ENCODE data around the gene WSB1.
A peak's percentile ranks its signal among the peaks of the same experiment; 100 is the strongest.
"Not testable (repeated sequence)": the region's sequence is repeated elsewhere in the genome, so short reads cannot be mapped to it uniquely, and the experiment has no call there.

Gene WSB1

DNA sequence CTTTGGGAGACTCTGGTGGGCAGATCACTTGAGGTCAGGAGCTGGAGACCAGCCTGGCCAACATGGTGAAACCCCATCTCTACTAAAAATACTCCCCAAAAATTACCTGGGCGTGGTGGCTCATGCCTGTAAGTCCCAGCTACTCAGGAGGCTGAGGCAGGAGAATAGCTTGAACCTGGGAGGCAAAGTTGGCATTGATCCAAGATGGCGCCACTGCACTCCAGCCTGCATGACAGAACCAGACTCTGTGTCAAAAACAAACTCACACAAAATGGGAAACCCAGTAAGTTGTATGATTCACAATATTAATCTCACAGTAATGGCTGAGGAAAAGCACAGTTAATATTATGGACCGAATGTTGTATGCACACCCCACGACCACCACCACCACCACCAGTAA, 24.3 kb downstream of the WSB1 start:
- DNase-seq: no peak

GRCh38 chr17:27318633-27319032, 24.7 kb downstream of the WSB1 start:
- DNase-seq: no peak

GRCh38 chr17:27319541-27320221, 25.8 kb downstream of the WSB1 start:
- DNase-seq: peak; percentile 12

- no peak for DNase-seq
Observed at GRCh38 chr17:27320222-27320560, 26.3 kb downstream of the WSB1 start.

DNA sequence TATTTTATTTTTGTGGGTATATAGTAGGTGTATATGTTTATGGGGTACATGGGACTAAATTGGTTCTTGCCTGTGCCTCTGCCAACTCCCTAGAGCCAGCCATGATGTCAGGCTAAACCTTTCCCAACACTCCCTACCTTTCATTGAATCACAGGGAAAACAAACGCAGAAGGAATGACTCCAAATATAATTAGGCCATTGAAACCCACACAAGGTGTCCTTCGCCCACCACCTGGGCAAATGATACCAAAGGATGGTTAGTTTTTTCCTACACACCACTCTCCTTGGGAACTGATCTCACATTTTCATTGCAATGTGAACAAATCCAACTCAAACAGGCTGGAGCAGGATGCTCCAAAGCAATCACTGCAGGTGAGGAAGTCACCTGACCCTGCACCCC, 27.5 kb downstream of the WSB1 start:
- DNase-seq: no peak

DNA sequence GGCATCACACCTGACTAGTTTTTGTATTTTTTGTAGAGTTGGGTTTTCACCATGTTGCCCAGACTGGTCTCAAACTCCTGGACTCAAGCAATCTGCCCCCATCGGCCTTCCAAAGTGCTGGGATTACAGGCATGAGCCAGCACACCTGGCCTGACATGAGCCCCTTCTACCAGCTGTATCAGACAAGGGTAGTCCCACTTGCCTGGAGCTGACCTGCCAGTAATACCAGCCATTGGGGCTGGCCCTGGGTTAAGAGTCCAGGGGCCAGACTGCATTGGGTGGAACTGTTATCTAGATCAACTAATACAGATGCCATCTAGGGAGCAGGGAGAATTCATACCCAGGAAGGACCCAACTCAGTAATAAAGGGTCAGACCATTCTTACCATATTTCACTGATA, 28.1 kb downstream of the WSB1 start:
- DNase-seq: no peak

GRCh38 chr17:27322690-27323508, 29.0 kb downstream of the WSB1 start:
- no peak for DNase-seq

DNA sequence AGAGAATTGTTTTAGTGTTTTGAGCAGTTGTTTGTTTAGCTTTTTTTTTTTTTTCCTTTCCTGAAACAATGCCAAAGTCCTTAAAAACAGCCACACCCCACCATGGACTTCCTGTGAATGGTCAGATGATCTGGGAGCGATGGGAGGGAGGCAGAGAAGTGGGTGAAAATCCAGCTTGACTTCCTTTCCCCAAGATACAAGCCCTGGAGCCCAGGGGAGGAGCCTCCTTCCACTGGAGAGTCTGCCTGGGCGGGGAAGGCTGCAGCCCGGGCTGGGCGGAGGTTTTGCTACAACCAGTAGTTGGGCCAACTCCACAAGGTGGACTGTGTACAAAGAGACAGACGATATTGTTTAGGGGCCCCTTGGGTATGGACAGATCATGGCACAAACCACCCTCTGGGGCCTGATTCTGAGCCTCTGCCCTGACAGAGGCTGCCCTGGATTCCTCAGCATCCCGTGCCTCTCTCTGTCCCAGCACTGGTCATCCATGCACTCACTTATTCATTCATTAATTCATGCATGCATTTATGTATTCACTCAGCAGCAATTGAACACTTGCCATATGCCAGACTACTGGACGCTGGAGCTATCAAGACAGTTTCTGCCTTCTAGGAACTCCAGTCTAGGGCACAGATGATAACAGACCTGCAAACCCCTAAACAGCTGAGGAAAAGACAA, 29.8 kb downstream of the WSB1 start:
- no peak for DNase-seq

DNA sequence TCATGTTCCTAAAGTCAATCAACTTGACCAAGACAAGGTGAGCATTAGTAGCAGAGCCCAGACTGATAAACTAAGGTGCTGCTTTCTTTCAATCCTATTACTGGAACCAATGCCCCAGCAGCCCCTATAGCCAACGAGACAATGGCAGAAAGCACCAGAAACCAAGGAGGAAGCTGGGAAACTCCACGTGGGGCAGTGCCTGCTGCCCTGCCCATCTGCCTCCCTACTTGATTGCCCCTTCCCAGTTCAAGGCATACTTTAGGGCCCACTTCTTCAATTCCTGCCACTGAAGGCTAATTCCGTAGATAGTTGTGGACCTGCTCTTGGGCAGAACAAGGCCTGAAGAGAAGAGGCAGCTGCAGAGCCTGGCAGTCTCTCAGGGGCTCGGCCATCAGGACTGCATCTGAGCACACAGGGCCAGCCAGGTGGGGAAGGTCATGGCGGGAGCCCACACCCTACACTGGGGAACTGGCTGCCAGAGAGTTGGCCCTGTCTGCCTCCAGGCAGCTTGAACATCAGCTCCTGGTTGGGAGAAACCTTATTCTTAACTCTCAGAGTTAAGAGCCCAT, 30.9 kb downstream of the WSB1 start:
- DNase-seq: no peak

DNA sequence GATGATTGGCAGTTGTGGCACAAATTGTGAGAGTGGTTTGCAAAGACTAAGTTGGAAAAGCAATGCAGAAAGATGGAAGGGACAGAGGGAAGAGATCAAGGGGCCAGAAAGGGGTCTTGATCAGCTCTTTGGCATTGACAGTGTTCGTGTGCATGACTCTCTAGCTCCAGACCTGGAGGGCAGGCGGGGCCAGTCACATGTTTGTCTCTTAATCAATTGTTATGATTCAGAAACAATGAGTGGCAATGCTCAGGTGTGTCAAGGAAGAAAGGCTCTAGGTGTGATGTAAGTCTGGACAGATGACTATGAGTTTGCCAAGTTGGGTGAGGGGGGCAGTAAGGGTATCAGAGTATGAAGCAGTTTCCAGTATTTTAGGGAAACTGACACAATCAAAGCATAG, 32.1 kb downstream of the WSB1 start:
- no peak for DNase-seq

DNA sequence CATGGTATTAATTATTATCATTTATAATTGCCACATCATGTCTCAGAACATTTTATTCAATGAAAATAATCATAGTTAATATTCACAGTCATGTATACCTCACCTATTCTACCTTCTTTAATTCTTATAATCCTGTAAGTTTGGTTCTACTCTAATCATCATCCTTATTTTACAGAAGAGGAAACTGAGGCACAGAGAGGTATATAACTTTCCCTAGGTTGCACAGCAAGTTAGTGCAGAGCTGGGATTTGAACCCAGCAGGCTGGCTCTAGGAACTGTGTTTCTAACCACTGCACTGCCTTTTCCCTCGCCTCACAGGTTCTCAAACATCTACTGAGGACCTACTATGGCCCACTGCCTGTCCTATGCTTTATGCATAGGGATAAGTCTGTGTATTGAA, 32.7 kb downstream of the WSB1 start:
- no peak for DNase-seq

- no peak for DNase-seq
Observed at GRCh38 chr17:27327397-27327796, 33.5 kb downstream of the WSB1 start.

- no peak for DNase-seq
Observed at GRCh38 chr17:27327871-27328270, 34.0 kb downstream of the WSB1 start.

DNA sequence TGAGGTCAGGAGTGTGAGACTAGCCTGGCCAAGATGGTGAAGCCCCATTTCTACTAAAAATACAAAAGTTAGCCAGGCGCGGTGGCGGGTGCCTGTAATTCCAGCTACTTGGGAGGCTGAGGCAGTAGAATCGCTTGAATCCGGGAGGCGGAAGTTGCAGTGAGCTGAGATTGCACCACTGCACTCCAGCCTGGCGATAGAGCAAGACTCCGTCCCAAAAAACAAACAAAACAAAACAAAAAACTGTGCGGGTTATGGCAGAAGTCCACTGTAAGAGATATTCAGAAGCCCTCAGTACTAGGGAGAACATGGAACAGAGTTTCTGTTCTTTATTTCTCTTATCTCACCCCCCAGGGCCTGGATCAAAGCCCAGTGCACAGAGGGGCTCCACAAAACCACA, 34.8 kb downstream of the WSB1 start:
- DNase-seq: not testable (repeated sequence)

- DNase-seq: no peak
Observed at GRCh38 chr17:27329146-27329805, 35.4 kb downstream of the WSB1 start.

GRCh38 chr17:27332047-27332393, 38.1 kb downstream of the WSB1 start:
- no peak for DNase-seq

GRCh38 chr17:27332485-27333409, 38.8 kb downstream of the WSB1 start:
- peak; percentile 96 for DNase-seq

GRCh38 chr17:27333410-27333980, 39.6 kb downstream of the WSB1 start:
- DNase-seq: no peak

DNA sequence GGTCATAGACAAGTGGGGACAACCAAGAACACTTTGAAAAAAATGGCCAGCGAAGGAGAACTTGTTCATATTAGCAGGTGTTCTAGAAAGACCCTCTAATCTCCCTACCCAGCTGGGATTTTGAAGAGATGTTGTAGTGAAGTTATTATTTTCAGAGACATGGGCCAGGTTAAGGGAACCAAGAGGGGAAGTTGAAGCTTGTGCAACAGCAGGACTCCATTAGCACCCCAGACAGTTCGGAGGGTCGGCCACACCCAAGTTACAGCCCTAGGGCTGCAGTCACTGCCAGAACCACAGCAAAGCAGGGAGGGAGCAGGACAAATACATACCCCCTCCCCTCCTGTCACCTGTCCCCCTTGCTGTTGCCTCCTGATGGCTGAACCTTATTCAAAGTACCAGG, 42.3 kb downstream of the WSB1 start:
- DNase-seq: no peak

DNA sequence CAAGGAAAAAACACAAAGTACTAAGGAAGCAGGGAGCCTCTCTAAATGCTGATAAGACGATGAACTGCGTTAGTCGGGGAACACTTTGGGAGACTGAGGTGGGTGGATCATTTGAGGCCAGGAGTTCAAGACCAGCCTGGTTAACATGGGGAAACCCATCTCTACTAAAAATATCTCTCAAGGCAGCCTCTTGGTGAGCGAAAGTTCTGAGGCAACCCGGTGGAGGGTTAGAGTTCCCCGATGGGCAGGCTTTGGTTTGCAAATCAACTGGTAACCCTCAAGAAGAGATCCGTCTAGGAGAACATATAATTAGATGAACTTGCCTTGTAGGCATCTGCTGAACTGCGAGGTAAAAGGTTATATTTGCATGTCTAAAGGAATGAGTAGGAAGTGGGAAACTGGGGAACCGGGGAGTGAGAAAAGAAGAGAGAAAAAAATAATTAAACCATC, 44.6 kb downstream of the WSB1 start:
- no peak for DNase-seq

- DNase-seq: no peak
Observed at GRCh38 chr17:27339198-27339835, 45.4 kb downstream of the WSB1 start.

Data from fibroblast of skin of right biceps (primary cell).